Lung microvascular endothelial cell (primary cell): Measurements from ENCODE around the gene RASSF6. TPM values are rescaled to one million over a fixed set of nuclear protein-coding genes. Genes with fewer than 3 reads are reported as not detected.
"Not testable (repeated sequence)": the region's sequence is repeated elsewhere in the genome, so short reads cannot be mapped to it uniquely, and the experiment has no call there.

ENCODE experiments used
- DNase-seq, 2 donors: peaks; one replicate each; pipeline versions ENCODE4 v3.0.0 to v3.0.0-alpha.2; 2010; ENCODE audit warnings: low read depth in 2 of 2
- total RNA-seq: library from RNA; depleted of rRNA; stranded (reverse); fragments of >200 nt; gene quantifications from 2 replicates; pipeline ENCODE4 v1.2.1, GENCODE V29; 2014

The RASSF6 gene
- total RNA-seq, 1 donor from 2014 or later, result not detected

DNA sequence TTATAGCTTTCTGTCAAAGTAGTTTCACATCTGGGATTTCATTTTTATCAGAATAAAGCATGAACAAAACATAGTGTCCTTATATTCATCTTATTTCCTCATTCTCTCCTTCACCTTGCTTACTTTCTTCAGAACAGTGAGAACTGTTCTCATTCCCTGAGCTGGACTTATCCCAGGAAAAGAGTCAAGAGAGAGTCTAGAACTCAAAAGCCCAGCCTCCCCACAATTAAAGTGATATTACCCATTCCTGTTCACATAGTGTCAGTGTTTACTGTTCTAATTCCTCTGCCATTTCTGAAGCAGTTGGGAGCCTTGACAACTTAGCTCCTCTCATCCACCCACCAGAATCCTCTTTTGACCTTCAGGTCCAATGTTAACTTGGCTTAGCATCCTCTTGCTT is 42.9 kb downstream of the RASSF6 start:
- DNase-seq, result no peak

DNA sequence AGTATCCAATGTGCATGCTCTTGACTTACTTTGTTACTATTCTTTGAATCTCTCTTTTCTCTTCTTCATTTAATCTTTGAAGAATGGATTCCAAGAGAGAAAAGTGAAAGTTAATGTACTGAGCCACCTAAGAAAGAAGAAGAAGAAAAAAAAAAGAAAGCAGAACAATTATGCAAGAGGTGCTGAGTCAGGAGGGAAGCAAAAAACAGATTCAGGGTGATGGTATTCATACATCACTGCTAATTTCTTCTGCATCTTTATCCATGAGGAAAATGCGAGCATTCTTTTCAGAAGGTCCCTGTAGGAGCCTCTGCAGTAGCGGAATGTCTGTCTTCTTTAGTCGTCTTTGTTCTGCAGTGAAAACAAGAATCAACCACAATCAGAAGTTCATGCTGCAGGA is 43.9 kb downstream of the RASSF6 start:
- DNase-seq, result no peak

DNA sequence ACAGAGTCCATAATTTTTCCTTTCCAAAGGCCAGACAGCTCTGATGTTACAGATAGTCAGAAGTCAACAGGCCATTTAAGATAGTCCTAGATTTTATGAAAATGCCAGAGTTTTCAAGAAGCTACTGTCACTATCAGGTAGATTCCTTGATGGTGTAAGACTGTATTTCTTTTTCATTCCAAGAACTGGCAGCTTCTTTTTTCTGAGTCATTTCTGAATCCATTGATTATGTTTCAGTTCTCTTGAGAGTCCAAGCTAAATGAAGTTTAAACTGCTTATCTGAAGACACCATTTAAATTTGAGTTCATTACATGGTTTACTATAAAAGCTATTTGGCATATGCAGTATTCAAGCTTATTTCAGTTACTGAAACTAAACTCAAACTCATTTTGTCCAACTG is 44.6 kb downstream of the RASSF6 start:
- no peak for DNase-seq

DNA sequence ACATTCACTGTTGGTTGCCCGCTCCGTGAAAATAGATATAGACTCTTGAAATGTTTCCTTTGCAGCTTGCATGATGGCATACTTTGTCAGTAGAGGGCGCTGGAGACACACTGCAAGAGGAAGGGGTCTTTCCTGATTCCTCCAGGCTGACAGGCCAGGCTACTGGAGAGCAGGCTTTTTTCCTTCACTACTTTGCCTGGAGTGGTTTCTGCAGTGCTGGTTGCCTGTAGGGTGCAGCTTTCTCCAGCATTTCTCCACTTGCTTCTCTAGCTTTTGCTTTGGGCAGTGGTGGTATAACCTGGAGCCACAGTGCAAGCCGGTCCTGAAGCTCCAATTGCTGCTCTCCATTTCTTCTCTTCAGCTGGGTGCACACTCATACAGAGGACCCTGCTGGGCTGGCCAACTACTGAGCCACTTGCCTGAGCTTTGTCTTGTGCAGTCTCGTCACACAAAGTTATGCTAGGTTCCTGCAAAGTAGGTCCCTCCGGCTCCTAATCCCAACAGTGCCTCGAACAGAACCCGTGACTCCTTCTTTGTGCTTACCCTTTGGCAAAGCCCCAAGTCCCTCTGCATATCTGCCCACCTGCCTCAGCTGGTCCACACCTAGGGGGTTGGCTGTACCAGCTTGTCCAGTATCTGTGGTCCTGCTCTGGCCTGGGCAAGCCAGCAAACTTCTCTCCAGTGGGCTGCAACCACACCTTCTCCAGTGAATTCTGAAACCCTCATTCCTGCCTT is 46.3 kb downstream of the RASSF6 start:
- DNase-seq, result peak; percentile 79 to 84

DNA sequence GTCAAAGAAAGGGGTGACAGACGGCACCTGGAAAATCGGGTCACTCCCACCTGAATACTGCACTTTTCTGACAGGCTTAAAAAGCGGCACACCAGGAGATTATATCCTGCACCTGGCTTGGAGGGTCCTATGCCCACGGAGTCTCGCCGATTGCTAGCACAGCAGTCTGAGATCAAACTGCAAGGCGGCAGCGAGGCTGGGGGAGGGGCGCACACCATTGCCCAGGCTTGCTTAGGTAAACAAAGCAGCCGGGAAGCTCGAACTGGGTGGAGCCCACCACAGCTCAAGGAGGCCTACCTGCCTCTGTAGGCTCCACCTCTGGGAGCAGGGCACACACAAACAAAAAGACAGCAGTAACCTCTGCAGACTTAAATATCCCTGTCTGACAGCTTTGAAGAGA is 69.4 kb downstream of the RASSF6 start:
- DNase-seq, result not testable (repeated sequence)

DNA sequence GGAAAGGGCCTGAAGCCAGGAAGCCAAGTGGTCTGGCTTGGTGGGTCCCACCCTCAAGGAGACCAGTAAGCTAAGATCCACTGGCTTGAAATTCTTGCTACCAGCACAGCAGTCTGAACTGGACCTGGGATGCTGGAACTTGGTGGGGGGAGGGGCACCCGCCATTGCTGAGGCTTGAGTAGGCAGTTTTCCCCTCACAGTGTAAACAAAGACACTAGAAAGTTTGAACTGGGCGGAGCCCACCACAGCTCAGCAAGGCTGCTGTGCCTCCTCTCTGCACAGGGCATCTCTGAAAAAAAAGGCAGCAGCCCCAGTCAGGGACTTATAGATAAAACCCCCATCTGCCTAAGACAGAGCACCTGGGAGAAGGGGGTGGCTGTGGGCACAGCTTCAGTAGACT is 75.6 kb downstream of the RASSF6 start:
- DNase-seq, result no peak

DNA sequence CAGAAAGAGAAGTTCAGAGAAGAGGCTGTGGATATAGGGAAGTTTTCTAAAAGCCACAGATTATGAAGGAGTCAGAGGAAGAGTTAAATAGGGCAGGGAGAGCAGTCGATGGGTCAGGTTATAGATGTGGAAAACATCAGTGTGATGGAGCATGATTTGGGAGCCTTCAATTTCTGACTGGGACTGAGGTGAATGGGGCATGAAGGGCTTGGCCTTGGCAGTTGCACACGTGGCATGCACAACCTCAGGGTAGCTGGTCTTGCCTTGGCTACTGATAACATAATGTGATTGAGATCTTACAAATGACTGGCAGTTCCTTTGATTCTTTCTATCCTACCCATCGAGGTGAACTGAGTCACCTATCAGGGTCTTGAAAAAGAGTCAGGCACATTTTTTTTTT is 79.0 kb downstream of the RASSF6 start:
- no peak for DNase-seq

DNA sequence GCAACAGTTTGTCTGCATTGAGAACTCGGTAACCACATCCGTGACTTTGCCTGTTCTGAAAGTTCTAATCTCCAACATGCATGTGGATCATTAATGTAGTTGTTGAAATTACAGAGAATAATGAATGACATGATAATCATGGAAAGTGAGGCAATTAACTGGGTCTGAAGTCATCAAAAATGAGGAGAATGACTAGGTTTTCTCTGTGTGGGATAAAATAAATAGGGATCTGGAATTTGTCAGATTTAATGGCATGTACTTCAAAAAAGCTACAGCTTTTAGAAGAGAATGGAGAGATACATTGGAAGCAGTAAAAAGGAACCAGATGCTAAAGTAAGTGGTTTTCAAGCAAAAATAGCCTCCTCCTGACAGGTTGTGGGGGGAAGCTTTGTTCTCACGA is 79.4 kb downstream of the RASSF6 start:
- DNase-seq, result no peak

DNA sequence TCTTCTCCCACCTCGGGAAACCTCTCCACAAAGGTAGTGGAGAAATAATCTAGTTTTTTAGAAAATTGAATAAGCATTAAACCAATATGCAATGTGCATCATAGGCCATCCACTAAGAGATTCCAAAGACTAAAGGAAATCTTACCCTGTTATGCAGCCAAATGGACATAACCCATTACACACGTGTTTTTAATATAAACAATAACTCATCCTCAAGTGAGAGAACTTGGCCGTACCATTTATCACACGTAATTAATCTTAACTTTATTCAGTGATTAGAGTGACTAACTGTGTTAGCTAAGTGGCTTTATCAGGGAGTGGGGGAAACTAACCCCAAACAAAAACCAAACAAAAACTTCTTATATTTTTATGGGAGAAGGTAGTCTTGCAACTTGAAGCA is 80.8 kb downstream of the RASSF6 start:
- DNase-seq, result no peak

DNA sequence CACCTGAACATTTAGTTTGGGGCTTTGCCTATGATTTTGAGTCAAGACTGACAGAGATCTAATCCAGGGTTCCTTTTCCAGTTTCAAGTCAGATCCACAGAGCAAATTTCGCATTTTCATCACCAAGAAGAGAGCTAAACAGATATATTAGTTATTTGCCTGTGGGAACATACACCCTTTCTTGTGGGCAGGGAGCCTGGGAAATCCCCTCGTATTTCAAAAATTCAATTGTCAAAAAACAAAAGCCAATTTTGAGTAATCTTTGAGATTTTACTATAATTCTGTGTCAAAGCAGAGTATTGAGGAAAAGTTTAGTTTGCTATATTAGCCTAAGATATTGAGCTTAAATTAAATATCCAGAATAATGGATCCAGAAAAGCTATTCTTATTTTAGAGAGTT is 82.1 kb downstream of the RASSF6 start:
- no peak for DNase-seq

DNA sequence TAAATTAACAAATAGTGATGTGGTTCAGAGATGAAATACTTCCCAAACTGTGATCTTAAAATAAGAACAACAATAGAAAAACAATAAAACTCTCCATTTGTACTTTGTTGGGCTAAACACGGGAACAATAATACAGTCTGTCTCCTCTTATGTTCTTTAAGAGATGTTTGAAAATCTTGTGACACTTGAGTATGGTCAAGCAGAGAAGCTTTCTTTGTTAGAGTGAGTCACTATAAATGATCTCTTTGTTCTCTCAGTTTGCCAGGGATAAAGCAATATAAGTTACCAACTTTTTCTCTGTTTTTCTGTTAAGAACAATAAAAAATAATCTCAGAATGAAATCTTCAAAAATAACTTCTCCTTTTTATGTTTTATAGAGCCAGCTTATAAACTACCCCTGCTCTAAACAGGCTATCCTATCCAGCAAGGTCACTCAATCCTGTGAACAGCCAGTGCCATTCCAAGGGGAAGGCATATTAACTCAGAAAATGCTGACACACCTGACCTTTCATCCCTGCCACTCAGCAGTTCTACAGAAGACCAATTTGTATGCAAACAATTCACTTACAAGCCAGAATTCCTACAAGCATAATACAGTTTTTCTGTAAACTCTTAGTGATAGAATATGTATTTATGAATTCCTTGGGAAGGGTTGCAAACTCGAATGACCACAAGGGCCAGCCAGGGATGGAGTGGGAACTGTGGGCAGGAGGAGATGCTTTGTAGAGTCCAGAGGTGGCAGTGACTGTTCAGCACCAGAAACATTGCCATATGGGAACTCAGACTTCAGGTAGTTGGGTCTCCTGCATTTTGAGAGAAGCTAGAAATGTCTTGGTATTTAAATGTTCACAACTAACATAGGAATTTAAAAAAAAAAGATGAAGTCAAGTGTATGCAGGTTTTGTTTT is 86.5 kb downstream of the RASSF6 start:
- no peak for DNase-seq

DNA sequence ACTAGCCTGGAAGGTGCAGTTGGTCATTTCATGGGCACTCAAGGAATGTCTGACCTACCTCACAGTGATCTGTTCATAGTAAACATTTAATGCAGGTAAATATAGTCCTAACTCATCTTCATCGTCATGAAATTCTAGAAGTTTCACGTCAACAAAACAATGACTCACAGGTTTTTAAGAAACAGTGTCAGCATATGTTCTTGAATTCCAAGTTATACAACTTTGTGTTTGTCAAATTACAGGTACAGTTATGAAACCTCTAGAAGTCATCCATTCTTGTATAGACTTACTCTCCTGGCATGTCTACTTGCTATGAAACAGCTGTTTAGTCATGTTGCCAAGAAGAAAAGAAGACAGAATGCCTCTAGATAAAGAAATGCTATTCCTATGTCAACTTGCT is 92.1 kb downstream of the RASSF6 start:
- no peak for DNase-seq

DNA sequence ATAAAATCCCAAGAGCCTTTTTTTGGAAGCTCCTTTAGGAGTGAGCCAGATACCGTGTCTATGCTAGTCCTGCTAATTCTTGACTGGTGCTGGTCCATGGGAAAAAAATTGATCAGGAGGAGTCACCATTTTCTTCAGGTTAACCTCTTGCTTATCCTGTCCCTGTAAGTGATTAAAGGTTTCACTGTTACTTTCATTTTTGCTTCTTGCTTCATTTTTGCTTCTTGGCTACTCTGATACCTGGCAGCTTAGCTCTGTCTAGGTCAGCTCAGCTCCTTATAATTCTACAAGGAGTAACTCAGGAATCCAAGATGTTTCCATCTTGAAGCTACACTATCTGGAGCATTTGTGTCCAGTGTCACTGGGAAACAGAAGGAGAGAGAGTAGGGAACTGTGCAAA is 93.0 kb downstream of the RASSF6 start:
- no peak for DNase-seq

DNA sequence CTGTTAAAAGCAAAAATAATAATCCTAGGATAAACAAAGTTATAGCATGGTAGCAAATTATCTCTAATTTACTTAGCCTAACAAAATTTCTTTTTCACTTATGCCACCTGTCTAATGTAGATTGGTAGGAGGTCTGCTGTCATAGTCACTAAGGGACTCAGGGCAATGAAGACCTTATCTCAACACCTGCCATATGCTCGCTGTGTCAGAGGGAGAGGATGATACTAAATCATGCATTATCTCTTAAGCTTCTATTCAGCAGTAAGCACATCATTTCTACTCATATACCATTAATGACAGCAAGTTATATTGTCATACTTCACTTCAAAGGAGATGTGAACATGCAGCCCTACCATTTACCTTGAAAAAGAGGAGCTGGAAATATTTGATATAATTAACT is 94.6 kb downstream of the RASSF6 start:
- no peak for DNase-seq

DNA sequence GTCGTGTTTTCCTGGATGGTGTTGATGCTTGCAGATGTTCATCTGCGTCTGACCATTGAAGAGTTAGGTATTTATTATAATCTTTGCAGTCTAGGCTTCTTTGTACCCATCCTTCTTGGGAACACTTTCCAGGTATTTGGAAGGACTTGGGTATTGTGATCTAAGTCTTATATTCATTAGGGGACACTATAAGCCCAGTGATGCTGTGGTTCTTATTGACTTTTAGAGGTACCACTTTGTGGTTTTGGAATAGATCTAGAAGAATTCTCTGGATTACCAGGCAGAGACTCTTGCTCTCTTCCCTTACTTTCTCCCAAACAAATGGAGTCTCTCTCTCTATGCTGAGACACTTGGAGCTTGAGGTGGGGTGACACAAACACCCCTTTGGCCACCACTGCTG is 97.1 kb downstream of the RASSF6 start:
- no peak for DNase-seq

Other genes with a start within 250 kb of the RASSF6 start
- not detected in 2 replicates for gene ALB, start 216.1 kb downstream of the RASSF6 start, total RNA-seq
- not detected in 2 replicates for gene AFP, start 184.2 kb downstream of the RASSF6 start, total RNA-seq
- gene AFM, start 138.7 kb downstream of the RASSF6 start, total RNA-seq, result not detected in 2 replicates
- gene CXCL8, start 120.1 kb upstream of the RASSF6 start, total RNA-seq, result 43.4 and 90.9 TPM in 2 replicates
- 0.22 and 0.40 TPM in 2 replicates for gene CXCL6, start 216.2 kb upstream of the RASSF6 start, total RNA-seq
- not detected in 2 replicates for gene PF4V1, start 232.9 kb upstream of the RASSF6 start, total RNA-seq
- 10.5 and 36.3 TPM in 2 replicates for gene CXCL1, start 249.0 kb upstream of the RASSF6 start, total RNA-seq